Limb (tissue), 2 donors: ENCODE data around the gene DACH1.

ENCODE experiments used
- DNase-seq, 2 donors: peaks; one replicate each; pipeline ENCODE4 v3.0.0-alpha.2; 2016; ENCODE audit errors: extremely low spot score in 2 of 2

The DACH1 gene

GRCh38 chr13:71412231-71412630 lies 454.8 kb downstream of the DACH1 start:
- no peak for DNase-seq

- no peak for DNase-seq
These were observed 458.6 kb downstream of the DACH1 start for GRCh38 chr13:71408416-71408815.

DNA sequence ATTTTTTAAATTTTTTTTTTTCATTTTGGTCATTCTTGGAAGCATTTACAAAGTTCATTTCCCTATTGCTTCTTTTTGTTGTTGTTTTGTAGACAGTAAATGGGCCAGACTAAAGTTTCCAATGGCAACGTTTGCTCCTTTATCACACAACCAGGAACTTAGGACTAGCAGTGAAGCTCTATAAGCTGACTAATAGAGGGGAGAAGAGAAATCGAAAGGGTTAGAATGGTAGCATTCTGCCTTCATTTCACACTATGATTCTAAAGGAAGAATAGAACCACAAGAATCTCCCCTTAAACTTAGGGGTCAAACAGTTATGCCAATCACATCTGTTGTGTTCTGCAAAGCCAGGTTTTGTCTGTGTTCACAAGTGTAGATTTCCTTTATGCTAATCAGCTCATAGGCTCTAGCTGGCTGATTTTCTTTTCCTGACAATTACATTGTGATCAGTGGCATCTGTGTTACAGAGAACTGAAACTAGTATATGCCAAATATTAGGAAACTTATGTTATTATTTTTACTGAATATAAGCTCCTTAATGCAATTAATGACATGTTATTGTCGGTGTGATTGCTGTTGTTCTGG lies 467.3 kb downstream of the DACH1 start:
- no peak for DNase-seq

DNA sequence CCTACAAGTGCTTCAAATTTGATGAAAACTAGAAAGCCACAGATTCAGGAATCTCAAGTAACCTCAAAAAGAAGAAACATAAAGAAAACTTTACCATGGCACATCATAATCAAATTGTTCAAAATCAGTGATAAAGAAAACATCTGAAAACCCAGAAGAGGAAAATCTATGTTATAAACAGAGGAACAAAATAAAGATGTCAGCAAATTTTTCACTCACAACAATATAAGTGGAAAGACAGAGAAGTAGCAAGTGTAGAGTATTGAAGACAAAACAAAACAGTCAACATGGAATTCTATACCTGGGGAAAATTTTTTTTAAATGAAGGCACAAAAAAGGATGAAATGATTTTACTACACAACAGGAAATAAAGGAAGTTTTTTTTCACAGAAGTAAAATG lies 470.9 kb downstream of the DACH1 start:
- no peak for DNase-seq

DNA sequence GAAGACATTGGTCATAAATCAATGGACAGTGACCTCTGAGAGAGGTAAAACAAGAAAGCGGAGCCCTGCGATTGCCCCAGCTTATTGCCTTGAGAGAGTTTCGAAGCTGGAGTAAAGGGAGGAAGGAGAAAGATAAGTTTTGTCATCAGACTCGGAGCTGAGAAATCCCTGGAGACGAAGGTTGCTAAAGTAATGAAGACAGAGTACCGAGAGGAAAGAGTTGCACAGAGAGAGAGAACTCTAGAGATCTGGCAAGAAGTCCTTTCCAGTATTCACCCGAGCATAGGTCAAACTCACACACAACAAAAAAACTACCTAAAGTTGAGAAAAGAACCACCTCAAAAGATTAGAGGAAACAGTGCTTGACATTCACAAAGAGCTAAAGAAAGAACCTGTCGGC lies 472.0 kb downstream of the DACH1 start:
- no peak for DNase-seq

- no peak for DNase-seq
These were observed 472.8 kb downstream of the DACH1 start for GRCh38 chr13:71394176-71394575.
